Astrocyte (in vitro differentiated cells and primary cell): ENCODE data around the gene NR6A1.

Source experiments
- EZH2 ChIP-seq: IDR thresholded peaks from 2 replicates; pipeline ENCODE4 v1.6.1; 2012; ENCODE audit warnings: mild to moderate bottlenecking, low read length, inconsistent platforms; ENCODE audit not compliant: insufficient read depth
- TF ChIP-seq, protein P1 (sequence below): IDR thresholded peaks from 2 replicates; pipeline ENCODE4 v1.5.1; 2011; ENCODE audit warnings: low read depth, mild to moderate bottlenecking, inconsistent platforms, low read length, moderate library complexity; ENCODE audit not compliant: insufficient read depth

DNA sequence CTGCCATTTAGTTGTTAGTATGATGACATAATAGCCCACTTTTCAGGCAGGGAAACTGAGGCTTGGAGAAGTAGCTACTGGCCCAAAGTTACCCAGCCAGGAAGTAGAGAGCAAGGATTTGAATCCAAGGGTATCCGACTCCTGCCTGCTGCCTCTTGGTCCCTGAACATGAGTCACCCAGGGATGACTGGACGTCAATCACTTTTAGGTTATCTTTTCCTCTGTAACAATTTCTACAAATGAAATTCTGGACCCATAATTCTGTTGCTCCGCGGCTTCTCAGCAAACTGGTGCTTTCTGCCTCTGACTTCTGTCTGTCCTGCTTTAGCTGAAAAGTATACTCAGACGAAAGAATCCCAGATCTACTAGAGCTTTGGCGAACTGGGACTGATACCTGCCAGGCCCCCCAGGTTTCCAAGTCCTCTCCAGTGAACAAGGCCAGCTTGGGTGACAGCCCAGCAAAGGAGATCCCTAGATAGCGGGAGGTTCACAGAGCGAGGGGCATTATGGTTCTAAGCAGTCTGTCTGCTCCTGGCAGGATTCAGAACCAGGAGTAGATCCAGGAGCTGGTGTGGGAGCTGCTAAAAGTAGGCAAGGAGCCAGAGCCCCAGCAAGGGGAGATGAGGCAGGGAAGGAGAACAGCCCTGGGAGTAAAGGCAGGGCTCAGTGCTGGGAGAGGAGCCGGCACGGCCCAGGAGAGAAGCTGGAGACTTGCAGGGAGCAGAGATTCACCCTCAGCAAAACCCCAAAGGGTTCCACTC is 26.4 kb upstream of the NR6A1 start:
- no peak for TF ChIP-seq EZH2
- TF ChIP-seq, protein P1, sequence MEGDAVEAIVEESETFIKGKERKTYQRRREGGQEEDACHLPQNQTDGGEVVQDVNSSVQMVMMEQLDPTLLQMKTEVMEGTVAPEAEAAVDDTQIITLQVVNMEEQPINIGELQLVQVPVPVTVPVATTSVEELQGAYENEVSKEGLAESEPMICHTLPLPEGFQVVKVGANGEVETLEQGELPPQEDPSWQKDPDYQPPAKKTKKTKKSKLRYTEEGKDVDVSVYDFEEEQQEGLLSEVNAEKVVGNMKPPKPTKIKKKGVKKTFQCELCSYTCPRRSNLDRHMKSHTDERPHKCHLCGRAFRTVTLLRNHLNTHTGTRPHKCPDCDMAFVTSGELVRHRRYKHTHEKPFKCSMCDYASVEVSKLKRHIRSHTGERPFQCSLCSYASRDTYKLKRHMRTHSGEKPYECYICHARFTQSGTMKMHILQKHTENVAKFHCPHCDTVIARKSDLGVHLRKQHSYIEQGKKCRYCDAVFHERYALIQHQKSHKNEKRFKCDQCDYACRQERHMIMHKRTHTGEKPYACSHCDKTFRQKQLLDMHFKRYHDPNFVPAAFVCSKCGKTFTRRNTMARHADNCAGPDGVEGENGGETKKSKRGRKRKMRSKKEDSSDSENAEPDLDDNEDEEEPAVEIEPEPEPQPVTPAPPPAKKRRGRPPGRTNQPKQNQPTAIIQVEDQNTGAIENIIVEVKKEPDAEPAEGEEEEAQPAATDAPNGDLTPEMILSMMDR: no peak
